Subcutaneous abdominal adipose tissue (tissue), 5 donors: ENCODE results near the gene KIZ.

Experiments used
- H3K27ac ChIP-seq: one replicate; pipeline ENCODE4 v1.7.0; 2013; ENCODE audit warnings: low read depth, mild to moderate bottlenecking, inconsistent platforms, low read length, moderate library complexity
- H3K27me3 ChIP-seq, 5 donors: one replicate each; pipeline ENCODE4 v1.7.0; 2013; ENCODE audit warnings: low read length in 5 of 5, inconsistent platforms in 1 of 5; ENCODE audit not compliant: control insufficient read depth in 5 of 5, insufficient read depth in 4 of 5
- H3K36me3 ChIP-seq, 5 donors: one replicate each; pipeline ENCODE4 v1.7.0; 2013; ENCODE audit warnings: low read length in 5 of 5; ENCODE audit not compliant: control insufficient read depth in 5 of 5, insufficient read depth in 5 of 5
- H3K4me1 ChIP-seq, 5 donors: one replicate each; pipeline ENCODE4 v1.7.0; 2013; ENCODE audit warnings: low read length in 5 of 5, mild to moderate bottlenecking in 3 of 5, moderate library complexity in 1 of 5; ENCODE audit not compliant: control insufficient read depth in 5 of 5, insufficient read depth in 5 of 5
- H3K4me3 ChIP-seq, 5 donors: one replicate each; pipeline ENCODE4 v1.7.0; 2013; ENCODE audit warnings: low read length in 5 of 5, low read depth in 1 of 5
- H3K9ac ChIP-seq, 5 donors: one replicate each; pipeline ENCODE4 v1.7.0; 2013; ENCODE audit warnings: low read length in 5 of 5, mild to moderate bottlenecking in 4 of 5, moderate library complexity in 3 of 5
- H3K9me3 ChIP-seq, 5 donors: one replicate each; pipeline ENCODE4 v1.7.0; 2013; ENCODE audit warnings: low read length in 5 of 5; ENCODE audit not compliant: control insufficient read depth in 5 of 5
- donor health status: healthy.
- donor health status: healthy.
- donor health status: healthy.
- donor health status: healthy.
- donor health status: healthy.

KIZ gene

DNA sequence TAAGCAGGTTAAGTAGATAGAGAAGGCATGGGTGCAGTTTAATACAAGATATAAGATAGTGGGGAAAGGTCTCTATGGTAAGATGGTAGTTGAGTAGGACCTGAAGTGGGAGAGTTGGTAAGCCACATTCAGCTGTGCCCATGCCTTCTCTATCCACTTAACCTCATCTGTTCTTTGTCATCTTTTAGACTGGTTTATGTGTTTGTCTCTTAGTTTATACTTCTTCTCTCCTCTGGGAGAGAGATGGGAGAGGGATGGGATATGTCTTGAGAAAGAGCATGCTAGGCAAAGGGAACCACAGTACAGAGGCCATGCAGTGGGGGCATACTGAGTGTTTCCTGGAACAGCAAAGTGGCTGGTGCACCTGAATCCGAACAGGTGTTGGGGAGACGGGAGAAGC lies 46.7 kb downstream of the KIZ start:
- no peaks in the 10 kb centered on the region for H3K4me1 ChIP-seq
- H3K9ac ChIP-seq: no peak overlapping the region
- H3K27me3 ChIP-seq: no peaks in the 10 kb centered on the region
- H3K4me3 ChIP-seq: no peak overlapping the region
- no peaks in the 10 kb centered on the region for H3K36me3 ChIP-seq
- H3K27ac ChIP-seq: no peak overlapping the region
- peaks cover 0 to 7% (median 1%) of the 10 kb centered on the region in 5 donors for H3K9me3 ChIP-seq

DNA sequence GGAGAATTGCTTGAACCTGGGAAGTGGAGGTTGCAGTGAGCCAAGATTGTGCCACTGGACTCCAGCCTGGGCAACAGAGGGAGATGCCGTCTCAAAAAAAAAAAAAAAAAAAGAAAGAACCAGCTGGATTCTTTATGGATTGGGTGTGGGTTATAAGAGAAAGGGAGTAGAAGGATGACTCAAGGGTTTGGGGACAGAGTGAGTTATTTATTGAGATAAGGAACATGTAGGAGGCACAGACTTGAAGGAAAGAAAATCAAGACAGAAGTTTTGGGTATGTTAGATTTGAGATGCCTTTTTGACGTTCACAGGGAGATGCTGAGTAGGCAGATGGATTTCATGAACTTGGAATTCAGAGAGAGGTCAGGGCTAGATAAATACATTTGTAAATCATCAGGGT lies 47.6 kb downstream of the KIZ start:
- H3K9ac ChIP-seq: no peak overlapping the region
- no peaks in the 10 kb centered on the region for H3K36me3 ChIP-seq
- H3K4me3 ChIP-seq: no peak overlapping the region
- no peaks in the 10 kb centered on the region for H3K27me3 ChIP-seq
- H3K4me1 ChIP-seq: no peaks in the 10 kb centered on the region
- no peak overlapping the region for H3K27ac ChIP-seq
- H3K9me3 ChIP-seq: peaks cover 2 to 11% (median 4%) of the 10 kb centered on the region in 5 donors

DNA sequence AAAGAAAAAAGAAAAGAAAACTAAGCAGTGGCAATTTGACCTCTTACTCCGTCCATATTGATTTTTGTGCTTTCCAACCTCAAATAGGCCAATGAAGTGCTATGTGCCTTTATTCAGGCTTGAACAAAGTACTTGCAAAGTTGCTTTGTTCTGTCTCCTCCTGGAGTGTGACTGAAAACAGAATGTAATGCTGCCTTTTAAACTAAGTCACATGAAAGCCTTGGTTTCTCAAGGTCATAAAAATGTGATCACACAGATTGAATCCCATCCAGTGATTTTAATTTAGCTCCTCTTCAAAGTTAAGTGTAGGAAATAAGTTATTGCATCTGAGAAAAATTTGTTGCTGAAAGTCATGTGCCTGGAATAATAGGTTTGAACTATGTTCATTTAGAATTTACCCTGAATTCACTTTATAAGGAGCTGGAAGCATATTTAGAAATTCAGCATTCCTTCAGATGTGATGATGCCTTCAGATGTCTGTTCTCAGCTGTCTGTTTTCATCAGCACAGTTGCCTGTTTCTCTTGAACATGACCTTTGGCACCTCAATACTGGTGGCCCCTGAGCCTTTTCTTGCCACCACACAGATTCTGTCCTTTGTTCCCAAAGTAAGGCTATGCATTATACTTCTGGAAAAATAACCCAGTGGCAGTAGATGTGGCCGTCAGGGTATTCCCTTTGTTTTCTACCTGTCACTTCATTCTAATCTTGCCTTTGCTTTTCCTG lies 48.8 kb downstream of the KIZ start:
- Histone ChIP-seq H3K36me3 (no peaks in the 10 kb centered on the region), H3K4me1 (no peaks in the 10 kb centered on the region), H3K9ac (no peak overlapping the region)

DNA sequence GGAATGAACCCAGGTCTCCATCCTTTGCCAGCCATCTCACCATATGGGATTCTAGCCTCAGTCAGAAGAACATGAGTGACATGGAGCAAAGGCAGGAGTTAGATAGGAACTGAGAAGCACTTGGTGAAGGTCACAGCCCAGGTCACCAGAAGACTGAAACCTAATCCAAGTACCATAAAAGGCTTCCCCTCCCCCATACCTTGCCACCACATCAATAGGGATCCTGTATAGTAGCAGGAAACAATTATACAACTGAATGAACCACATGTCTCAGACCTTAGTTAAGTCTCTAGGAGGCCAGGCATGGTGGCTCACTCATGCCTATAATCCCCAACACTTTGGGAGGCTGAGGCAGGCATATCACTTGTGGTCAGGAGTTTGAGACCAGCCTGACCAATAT lies 49.6 kb downstream of the KIZ start:
- Histone ChIP-seq H3K27ac (no peak overlapping the region), H3K36me3 (no peaks in the 10 kb centered on the region)

More for the DNA sequence above, 48.8 kb downstream of the KIZ start:
- H3K9me3 ChIP-seq: peaks cover 2 to 11% (median 4%) of the 10 kb centered on the region in 5 donors
- H3K4me3 ChIP-seq: no peak overlapping the region
- H3K27me3 ChIP-seq: no peaks in the 10 kb centered on the region
- H3K27ac ChIP-seq: no peak overlapping the region

DNA sequence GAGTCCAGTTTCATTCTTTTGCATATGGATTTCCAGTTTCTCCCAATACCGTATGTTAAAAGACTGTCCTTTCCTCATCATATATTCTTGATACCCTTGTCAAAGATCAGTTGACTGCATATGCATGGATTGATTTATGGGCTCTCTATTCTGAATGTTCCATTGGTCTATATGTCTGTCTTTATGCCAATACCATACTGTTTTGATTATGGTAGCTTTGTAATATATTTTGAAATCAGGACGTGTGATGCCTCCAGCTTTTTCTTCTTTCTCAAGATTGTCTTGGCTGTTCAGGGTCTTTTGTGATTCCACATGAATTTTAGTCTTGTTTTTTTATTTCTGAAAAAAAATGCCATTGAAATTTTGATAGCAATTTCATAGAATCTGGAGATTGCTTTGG lies 51.9 kb downstream of the KIZ start:
- no peak overlapping the region for H3K9ac ChIP-seq
- H3K4me1 ChIP-seq: peaks cover 0 to 7% (median 2%) of the 10 kb centered on the region in 5 donors
- peaks cover 2 to 11% (median 4%) of the 10 kb centered on the region in 5 donors for H3K9me3 ChIP-seq
- no peaks in the 10 kb centered on the region for H3K27me3 ChIP-seq
- no peak overlapping the region for H3K4me3 ChIP-seq
- H3K36me3 ChIP-seq: no peaks in the 10 kb centered on the region
- H3K27ac ChIP-seq: no peak overlapping the region

More for the DNA sequence above, 49.6 kb downstream of the KIZ start:
- Histone ChIP-seq H3K27me3 (no peaks in the 10 kb centered on the region), H3K9me3 (peaks cover 2 to 11% (median 4%) of the 10 kb centered on the region in 5 donors), H3K4me3 (no peak overlapping the region), H3K9ac (no peak overlapping the region), H3K4me1 (peaks cover 0 to 3% (median 0%) of the 10 kb centered on the region in 5 donors)

DNA sequence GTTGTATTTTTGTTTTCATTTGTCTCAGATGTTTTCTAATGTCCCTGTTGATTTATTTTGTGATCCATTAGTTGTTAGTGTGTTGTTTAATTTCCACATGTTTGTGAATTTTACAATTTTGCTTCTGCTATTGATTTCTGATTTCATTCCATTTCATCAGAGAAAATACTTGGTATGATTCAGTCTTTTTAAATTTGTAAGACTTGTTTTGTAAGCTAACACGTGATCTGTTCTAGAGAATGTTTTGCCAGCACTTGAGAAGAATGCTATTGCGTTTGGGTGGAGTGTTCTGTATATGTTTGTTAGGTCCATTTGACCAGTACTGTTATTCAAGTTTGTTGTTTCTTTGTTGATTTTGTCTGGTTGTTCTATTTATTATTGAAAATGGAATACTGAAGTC lies 53.9 kb downstream of the KIZ start:
- Histone ChIP-seq H3K36me3 (no peaks in the 10 kb centered on the region), H3K9me3 (peaks cover 2 to 11% (median 4%) of the 10 kb centered on the region in 5 donors), H3K4me1 (peaks cover 0 to 17% (median 11%) of the 10 kb centered on the region in 5 donors), H3K4me3 (no peak overlapping the region), H3K9ac (no peak overlapping the region), H3K27ac (no peak overlapping the region), H3K27me3 (no peaks in the 10 kb centered on the region)

DNA sequence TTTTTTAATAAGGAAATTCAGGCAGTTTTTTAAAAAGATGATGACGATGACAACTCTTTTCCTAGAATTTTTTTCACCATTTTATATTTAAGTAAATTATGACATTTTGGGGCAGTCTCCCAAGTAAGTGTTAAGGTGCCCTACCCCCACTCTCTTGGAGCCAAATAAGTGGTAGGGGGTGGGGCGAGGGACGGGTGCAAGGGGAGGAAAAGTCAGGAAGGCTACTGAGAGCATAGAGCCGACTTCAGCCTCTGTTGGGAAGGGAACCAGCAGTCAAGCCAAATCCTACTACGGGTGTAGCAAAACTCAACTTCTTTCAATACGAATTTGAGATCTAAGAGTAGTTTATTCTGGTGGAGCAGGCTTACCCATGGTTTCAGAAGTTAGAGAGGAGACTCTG lies 54.4 kb downstream of the KIZ start:
- H3K27me3 ChIP-seq: no peaks in the 10 kb centered on the region
- H3K27ac ChIP-seq: no peak overlapping the region
- no peaks in the 10 kb centered on the region for H3K36me3 ChIP-seq

DNA sequence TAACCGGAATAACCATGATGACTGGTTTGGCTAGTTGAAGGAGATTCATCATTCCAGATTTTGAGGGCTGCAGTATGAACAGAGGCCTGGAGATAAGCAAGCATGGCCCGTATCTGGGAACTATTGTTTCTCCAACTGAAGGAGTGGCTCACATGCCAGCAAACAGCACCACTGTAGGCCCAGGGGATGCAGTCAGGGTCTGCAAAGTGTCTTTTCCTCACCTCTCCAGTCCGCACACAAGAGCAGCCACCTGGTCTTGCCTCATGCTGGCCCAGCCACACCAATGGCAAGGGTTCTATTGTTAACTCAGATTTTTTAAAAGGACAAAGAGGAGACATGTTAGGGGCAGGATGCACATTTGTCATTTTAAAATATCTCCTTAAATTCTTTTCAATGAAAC lies 55.1 kb downstream of the KIZ start:
- Histone ChIP-seq H3K9ac (no peak overlapping the region), H3K4me3 (no peak overlapping the region), H3K27me3 (no peaks in the 10 kb centered on the region), H3K27ac (no peak overlapping the region), H3K4me1 (peaks cover 0 to 17% (median 11%) of the 10 kb centered on the region in 5 donors), H3K36me3 (no peaks in the 10 kb centered on the region), H3K9me3 (peaks cover 2 to 11% (median 4%) of the 10 kb centered on the region in 5 donors)

More for the DNA sequence above, 54.4 kb downstream of the KIZ start:
- Histone ChIP-seq H3K4me3 (no peak overlapping the region), H3K4me1 (peaks cover 0 to 17% (median 11%) of the 10 kb centered on the region in 5 donors), H3K9ac (no peak overlapping the region), H3K9me3 (peaks cover 2 to 11% (median 4%) of the 10 kb centered on the region in 5 donors)

DNA sequence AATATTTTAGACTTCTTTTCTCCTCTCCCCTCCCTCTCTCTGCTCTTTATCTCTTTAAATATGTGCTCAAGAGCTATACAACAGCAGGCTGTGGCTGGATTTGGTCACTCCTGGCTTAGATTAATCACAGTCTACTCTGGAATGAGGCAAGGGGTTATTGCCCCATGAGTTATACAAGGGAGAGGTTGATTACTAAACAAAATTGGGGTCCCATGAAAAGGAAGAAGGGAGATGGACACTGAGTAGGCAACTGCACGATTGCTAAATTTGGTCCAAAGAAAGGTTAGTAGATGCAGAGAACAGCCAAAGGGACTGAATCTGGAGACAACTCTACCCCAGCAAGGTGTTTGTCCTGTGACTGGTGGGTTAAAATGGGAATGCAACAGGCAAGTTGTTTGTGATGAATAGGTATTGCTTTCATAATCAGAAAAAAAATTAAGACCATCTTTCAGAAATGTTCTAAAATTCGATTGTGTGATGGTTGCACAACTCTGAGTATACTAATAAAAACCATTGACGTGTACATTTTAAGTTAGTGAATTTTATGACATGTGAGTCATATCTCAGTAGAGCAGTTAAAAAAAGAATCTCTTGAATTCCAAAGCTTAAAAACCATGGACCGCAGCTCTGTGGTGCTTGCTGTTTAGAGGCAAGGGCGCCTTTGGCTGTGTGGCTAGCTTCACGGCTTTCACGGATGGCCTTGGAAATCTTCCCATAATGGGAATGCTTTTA lies 57.1 kb downstream of the KIZ start:
- Histone ChIP-seq H3K4me1 (peaks cover 0 to 17% (median 11%) of the 10 kb centered on the region in 5 donors), H3K36me3 (peaks cover 0 to 3% (median 0%) of the 10 kb centered on the region in 5 donors), H3K27me3 (no peaks in the 10 kb centered on the region), H3K9me3 (peaks cover 0 to under 1% (median 0%) of the 10 kb centered on the region in 5 donors), H3K27ac (no peak overlapping the region), H3K9ac (no peak overlapping the region), H3K4me3 (no peak overlapping the region)

DNA sequence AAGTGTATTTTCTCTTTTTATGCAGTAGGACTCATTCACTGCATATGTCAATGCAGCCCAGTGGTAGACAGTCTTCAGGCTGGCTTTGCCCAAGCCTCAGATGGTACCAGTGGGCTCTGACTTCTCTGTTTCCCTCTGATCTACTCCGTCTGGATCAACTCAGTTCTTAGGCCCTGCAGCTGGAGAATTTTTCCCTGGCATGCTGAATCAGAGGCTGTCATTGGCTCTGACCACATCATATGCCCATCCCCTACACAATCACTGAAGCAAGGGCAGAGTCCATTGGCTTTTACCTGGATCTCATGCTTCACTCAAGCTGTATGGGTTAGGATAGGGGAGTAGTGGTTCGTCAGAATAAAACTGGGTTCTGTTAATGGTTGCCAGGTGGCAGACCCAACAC lies 57.8 kb downstream of the KIZ start:
- Histone ChIP-seq H3K27ac (no peak overlapping the region), H3K9ac (no peak overlapping the region), H3K4me1 (peaks cover 0 to 17% (median 11%) of the 10 kb centered on the region in 5 donors)

More for the DNA sequence above, 57.8 kb downstream of the KIZ start:
- H3K36me3 ChIP-seq: peaks cover 0 to 3% (median 0%) of the 10 kb centered on the region in 5 donors
- H3K27me3 ChIP-seq: no peaks in the 10 kb centered on the region
- no peaks in the 10 kb centered on the region for H3K9me3 ChIP-seq
- no peak overlapping the region for H3K4me3 ChIP-seq
